ENCODE measurements around the gene BHLHE41.

DNA sequence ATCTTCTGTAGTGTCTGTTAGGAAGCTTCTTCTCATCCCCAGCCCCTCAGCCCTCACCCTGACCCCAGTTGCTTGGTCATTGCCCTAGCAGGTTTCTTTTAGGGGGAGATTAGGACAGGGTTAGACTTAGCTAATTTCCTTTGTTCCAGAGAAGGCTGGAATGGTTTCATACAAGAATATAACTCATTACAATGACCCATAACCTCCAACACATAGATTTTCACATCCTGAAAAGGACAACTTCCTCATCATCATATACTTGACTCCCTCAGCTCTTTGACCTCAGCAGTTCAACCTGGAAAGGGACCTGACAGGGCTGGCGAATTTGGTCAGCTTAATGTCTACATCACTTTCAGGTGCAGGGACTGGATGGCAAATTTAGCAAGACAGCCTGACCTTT is 8.0 kb upstream of the BHLHE41 start:
- TF ChIP-seq, protein P1, sequence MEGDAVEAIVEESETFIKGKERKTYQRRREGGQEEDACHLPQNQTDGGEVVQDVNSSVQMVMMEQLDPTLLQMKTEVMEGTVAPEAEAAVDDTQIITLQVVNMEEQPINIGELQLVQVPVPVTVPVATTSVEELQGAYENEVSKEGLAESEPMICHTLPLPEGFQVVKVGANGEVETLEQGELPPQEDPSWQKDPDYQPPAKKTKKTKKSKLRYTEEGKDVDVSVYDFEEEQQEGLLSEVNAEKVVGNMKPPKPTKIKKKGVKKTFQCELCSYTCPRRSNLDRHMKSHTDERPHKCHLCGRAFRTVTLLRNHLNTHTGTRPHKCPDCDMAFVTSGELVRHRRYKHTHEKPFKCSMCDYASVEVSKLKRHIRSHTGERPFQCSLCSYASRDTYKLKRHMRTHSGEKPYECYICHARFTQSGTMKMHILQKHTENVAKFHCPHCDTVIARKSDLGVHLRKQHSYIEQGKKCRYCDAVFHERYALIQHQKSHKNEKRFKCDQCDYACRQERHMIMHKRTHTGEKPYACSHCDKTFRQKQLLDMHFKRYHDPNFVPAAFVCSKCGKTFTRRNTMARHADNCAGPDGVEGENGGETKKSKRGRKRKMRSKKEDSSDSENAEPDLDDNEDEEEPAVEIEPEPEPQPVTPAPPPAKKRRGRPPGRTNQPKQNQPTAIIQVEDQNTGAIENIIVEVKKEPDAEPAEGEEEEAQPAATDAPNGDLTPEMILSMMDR (IDR thresholded peaks at IDR 0.05; ENCODE audit: insufficient read depth, low read depth, low read length), result no peak
- no peak for TF ChIP-seq EZH2 (IDR thresholded peaks at IDR 0.05; ENCODE audit: insufficient read depth, low read length)

Data from astrocyte (in vitro differentiated cells and primary cell).